SU-DHL-6 (cell line): ENCODE results near the gene BRSK2.

ENCODE experiments used
- EZH2phosphoT487 ChIP-seq: fragments of 200-600 bp; sonication (generic), shearing (Covaris generic); conservative IDR thresholded peaks from 2 replicates; pipeline ENCODE4 v1.6.1; 2018; ENCODE audit warnings: mild to moderate bottlenecking, antibody characterized with exemption, low read length, moderate library complexity, mixed read lengths
- TF ChIP-seq, protein P1 (sequence below): fragments of 200-600 bp; sonication (generic); IDR thresholded peaks from one replicate; pipeline ENCODE4 v1.5.1; 2017; ENCODE audit warnings: antibody characterized with exemption, mild to moderate bottlenecking, low read length, moderate library complexity; ENCODE audit not compliant: insufficient read depth, poor library complexity, severe bottlenecking

GRCh38 chr11:1371026-1371325 is 18.8 kb upstream of the BRSK2 start:
- TF ChIP-seq, protein P1, sequence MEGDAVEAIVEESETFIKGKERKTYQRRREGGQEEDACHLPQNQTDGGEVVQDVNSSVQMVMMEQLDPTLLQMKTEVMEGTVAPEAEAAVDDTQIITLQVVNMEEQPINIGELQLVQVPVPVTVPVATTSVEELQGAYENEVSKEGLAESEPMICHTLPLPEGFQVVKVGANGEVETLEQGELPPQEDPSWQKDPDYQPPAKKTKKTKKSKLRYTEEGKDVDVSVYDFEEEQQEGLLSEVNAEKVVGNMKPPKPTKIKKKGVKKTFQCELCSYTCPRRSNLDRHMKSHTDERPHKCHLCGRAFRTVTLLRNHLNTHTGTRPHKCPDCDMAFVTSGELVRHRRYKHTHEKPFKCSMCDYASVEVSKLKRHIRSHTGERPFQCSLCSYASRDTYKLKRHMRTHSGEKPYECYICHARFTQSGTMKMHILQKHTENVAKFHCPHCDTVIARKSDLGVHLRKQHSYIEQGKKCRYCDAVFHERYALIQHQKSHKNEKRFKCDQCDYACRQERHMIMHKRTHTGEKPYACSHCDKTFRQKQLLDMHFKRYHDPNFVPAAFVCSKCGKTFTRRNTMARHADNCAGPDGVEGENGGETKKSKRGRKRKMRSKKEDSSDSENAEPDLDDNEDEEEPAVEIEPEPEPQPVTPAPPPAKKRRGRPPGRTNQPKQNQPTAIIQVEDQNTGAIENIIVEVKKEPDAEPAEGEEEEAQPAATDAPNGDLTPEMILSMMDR, result no peak
- TF ChIP-seq EZH2phosphoT487, result no peak
